HG03378 (cell line): ENCODE measurements around the gene MIPOL1.
"Not testable (repeated sequence)": the region's sequence is repeated elsewhere in the genome, so short reads cannot be mapped to it uniquely, and the experiment has no call there.

ENCODE experiments used
- ATAC-seq: cut with Tn5 transposase; IDR thresholded peaks from one replicate; pipeline ENCODE4 v1.9.1; 2021; ENCODE audit warnings: mild to moderate bottlenecking, moderate library complexity; ENCODE audit not compliant: unreplicated experiment

Gene MIPOL1

DNA sequence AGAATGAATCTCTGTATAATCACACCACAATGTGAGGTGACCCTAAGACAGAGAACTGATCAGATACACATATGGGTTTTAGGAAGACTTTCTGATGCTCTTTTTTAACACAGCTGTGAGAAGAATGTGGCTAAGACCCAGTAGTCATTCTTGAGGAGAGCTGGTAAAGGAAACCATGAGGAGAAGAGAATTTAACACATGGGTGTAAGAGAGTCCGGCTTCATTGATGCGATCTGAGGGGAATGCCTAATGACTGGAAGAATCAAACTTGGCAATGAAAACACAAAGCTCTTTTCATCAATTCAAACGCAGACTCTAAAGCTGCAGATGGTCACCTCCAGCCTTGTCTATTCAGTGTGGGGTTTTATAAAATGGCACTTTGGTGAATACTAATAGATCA is 318.0 kb downstream of the MIPOL1 start:
- no peak for ATAC-seq

GRCh38 chr14:37526994-37527393 is 329.3 kb downstream of the MIPOL1 start:
- ATAC-seq, result no peak

DNA sequence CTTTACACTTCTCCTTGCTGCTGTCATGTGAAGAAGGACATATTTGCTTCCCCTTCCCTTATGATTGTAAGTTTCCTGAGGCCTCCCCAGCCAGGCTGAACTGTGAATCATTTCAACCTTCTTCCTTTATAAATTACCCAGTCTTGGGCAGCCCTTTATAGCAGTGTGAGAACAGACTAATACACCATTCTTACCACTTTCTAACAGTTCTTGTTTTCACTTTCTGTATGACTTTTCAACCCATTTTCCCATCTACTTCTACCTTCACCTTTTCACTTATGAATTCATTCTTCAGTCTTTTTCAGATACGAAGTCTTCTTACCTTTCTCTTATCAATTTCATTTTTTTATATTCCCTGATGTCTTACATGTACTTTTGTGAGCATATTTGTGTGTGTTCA is 342.3 kb downstream of the MIPOL1 start:
- no peak for ATAC-seq

DNA sequence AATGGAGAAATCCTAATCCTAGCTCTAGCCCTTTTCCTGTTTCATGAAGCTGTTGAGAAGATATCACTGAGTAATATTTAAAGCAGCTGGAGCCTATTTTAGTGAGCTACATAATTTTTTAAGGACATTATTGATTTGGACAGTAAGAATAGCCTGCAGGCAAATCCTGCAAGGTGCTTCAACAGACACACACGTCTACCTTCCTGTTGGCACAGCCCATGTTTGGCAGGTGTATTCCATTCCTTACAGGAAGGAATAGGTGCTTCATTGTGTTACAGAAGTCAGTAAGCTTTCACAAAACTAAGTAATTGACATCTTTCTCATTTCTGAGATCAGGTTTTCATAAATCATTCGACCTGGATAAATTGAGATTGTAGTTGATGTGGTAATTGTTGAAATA is 346.7 kb downstream of the MIPOL1 start:
- no peak for ATAC-seq

- no peak for ATAC-seq
These were observed 347.4 kb downstream of the MIPOL1 start for GRCh38 chr14:37545174-37545573.

GRCh38 chr14:37546621-37547447 is 349.1 kb downstream of the MIPOL1 start:
- no peak for ATAC-seq

GRCh38 chr14:37550511-37550910 is 352.8 kb downstream of the MIPOL1 start:
- no peak for ATAC-seq

- no peak for ATAC-seq
These were observed 353.4 kb downstream of the MIPOL1 start for GRCh38 chr14:37551119-37551518.

DNA sequence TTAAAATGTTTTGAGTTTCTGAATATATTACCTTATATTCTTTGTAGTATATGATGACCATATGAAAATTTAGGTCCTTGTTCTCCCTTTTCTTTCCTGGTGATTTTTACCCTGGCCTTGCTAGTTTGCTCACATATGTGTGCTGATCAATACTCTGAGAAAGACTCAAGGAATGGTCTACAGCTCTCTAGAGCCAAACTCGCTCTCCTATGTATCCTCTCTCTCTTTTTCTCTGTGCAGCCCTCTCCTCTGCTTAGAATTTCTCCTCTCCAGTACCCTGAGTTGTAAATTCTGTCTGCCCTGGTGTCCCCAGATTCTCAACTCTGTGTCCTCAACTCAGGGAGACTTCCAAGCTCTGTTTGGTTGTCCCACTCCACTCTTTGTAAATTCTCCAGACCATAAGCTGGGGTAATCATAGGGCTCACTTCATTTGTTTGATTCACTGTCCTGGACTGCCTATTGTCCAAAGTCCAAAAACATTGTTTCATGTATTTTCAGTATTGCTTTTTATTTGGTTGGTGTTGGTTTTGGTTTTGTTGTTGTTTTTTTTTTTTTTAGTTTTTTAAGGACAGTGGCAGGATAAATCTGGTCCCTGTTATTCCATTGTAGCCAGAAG is 356.3 kb downstream of the MIPOL1 start:
- ATAC-seq, result no peak

DNA sequence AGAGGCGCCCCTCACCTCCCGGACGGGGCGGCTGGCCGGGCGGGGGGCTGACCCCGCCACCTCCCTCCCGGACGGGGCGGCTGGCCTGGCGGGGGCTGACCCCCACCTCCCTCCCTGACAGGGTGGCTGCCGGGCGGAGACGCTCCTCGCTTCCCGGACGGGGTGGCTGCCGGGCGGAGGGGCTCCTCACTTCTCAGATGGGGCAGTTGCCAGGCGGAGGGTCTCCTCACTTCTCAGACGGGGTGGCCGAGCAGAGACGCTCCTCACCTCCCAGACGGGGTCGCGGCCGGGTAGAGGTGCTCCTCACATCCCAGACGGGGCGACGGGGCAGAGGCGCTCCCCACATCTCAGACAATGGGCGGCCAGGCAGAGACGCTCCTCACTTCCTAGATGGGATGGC is 357.9 kb downstream of the MIPOL1 start:
- ATAC-seq, result not testable (repeated sequence)

GRCh38 chr14:37558740-37559139 is 361.0 kb downstream of the MIPOL1 start:
- no peak for ATAC-seq

- ATAC-seq, result no peak
These were observed 361.6 kb downstream of the MIPOL1 start for GRCh38 chr14:37559386-37559785.

DNA sequence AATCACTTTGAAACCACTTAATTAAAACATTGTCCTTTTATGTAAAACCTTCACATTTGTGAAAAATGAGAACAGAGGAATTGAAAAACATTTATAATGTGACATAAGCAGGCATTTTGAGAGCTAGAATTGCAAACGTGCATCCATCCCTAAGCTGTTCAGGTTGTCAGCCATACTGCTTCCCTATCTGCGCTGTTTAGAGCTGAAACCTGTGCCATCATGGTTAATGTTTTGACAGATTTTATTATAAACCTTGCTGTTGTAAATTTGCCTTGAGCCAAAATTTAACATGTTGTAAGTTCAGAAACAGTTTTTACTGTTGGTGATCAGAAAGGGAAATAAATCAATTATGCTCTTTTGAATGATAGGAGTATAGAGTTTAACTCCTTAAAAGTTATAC is 365.5 kb downstream of the MIPOL1 start:
- ATAC-seq, result no peak

DNA sequence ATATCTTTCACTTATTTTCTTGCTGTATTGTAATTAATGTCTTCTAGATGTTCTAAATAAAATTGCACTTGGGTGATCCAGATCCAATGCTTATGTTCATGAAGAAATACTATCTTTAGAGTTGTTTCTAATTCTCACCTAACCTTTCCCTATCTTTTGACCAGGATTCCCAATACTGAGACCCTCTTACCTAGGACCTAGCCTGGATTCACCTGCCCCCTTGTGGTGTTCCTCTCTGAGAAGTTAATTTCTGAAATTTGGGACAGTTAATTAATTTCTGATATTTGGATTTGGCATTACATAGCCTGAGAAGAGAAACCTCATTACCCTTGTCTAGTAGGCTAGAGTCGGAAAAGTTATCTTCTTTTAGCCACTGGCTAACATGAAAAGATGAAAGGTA is 367.8 kb downstream of the MIPOL1 start:
- ATAC-seq, result no peak

- ATAC-seq, result no peak
These were observed 369.2 kb downstream of the MIPOL1 start for GRCh38 chr14:37566811-37567371.

DNA sequence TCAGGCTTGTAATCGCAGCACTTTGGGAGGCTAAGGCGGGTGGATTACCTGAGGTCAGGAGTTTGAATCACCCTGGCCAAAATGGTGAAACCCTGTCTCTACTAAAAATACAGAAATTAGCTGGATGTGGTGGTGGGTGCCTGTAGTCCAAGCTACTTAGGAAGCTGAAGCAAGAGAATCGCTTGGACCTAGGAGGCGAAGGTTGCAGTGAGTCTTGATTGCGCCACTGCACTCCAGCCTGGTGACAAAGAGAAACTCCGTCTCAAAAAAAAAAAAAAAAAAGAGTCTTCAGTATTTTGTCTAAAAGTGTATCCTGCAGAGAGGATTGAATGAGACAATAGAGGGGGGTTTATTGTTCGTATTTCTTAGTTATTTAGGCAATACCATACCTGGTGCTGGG is 372.0 kb downstream of the MIPOL1 start:
- ATAC-seq, result no peak

- ATAC-seq, result no peak
These were observed 373.7 kb downstream of the MIPOL1 start for GRCh38 chr14:37571391-37571790.

- no peak for ATAC-seq
These were observed 375.6 kb downstream of the MIPOL1 start for GRCh38 chr14:37573356-37573755.

DNA sequence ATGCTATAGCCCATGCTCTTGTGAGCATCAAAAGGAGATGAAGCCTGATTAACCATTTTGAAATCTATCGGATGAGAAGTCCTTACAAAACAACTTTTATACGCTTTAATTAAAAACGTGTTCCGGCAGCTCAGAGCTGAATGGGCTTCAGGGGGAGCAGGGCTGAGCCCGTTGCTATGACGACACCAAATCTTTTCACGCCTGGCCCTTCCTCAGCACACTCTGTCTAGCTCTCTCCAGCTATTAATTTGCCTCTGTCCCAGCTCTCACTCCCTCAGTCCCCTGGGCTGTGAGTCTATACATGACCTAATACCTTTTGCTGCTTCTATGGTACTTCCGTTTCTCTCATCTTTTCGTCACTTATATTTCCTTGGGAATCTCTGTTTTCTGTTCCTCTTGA is 381.5 kb downstream of the MIPOL1 start:
- no peak for ATAC-seq

DNA sequence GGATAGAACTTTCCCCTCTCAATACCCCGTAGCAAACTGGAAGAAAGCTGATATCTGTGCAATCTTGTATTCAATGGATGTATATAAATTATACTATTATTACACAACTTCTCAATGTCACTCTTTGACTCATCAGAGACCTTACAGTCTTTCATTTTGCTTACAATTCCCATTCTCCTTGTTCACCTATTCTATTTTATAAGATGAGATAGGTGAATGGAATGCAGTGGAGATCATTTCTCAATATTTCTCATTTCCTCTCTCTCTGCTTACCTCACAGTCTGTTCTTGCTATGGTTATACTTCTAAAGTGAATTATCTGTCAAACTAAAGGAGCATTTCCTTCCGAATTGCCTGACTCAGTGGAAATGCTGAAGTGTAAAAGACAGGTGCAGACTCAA is 382.4 kb downstream of the MIPOL1 start:
- ATAC-seq, result no peak

DNA sequence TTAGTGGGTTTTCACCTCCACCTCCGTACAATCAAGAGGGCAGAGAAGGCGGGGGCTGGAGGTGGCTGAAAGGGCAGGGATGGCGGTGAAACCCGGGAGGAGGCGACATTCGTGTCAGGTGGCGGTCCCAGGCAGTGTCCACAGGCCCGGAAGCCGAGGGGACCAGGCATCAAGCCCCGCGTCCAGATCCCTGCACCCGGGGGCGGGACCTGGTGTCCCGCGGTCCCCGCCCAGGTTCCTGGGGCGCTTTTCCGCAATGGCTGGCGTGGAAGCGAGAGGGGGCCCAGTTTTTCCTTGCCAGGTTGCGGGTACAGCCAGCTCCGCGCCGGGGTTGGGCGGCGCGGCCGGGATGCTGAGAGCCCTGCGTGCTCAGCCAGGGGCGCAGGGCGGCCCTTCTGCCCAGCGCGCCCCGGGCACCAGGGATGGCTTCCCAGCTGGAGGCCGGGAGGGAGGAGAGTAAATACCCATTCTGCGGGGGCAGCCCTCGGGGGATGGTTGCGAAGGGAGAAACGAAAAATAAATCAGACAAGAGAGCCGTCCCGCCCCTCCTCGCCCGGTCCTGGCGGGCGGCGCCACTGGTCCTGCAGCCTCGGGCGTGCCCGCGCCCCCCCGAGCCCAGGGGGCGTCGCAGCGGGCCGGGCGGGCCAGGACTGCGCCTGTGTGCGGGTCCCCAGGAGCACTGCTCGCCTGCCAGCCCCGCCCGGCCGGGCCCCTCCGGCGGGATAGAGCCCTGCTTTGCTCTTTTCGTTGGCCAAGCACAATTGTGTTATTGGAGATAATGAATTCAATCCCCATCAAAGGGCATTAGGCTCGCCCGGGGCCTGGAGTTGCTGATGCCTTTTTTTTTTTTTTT is 385.8 kb downstream of the MIPOL1 start:
- ATAC-seq, result no peak
